ENCODE measurements around the gene IGFBP2. TPM values are rescaled to one million over a fixed set of nuclear protein-coding genes. Genes with fewer than 3 reads are reported as not detected.
A peak's percentile ranks its signal among the peaks of the same experiment; 100 is the strongest.

IGFBP2 gene
- total RNA-seq, 1 donor from 2014 or later, result 371 TPM

DNA sequence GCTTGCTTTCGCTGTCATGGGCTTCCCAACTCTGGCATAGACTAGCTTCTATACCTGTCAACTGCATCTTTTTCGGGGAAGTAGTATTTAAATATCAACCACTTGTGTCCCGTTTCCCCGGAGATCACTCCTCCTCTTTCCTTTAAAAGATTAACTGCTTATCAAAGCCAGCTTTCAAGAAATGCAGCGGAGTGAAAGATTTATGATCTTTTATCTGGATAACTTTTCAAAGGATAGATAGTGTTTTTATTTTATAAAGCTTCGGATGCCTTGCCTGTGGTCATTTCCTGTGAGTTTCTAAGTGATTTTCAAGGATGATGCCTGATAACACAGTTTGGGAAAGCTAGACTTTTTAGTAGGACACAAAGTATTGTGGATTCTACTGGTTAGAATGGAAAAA, 65.1 kb downstream of the IGFBP2 start:
- Mint-ChIP-seq H3K9me3 (no peaks in the 10 kb centered on the region), H3K4me3 (no peak overlapping the region), H3K27me3 (ENCODE audit: insufficient read depth, low read depth) (no peaks in the 10 kb centered on the region), H3K4me1 (peaks cover 34% of the 10 kb centered on the region), H3K27ac (peak overlapping the region; percentile 11), H3K36me3 (no peaks in the 10 kb centered on the region)
- Histone ChIP-seq H3K27me3 (no peaks in the 10 kb centered on the region), H3K4me2 (no peak overlapping the region), H3K4me1 (peaks cover 33% of the 10 kb centered on the region), H4K20me1 (ENCODE audit: low read depth) (no peaks in the 10 kb centered on the region), H3K9ac (no peak overlapping the region), H3K9me3 (ENCODE audit: low read depth) (no peaks in the 10 kb centered on the region), H3K4me3 (no peak overlapping the region), H3K27ac (no peak overlapping the region), H3K79me2 (ENCODE audit: low read depth) (peaks cover 17% of the 10 kb centered on the region), H2AFZ (replicated peaks) (no peak overlapping the region), H3F3A (ENCODE audit: low read depth) (peaks cover 31% of the 10 kb centered on the region), H3K36me3 (no peaks in the 10 kb centered on the region)
- DNase-seq (ENCODE audit: low spot score), result no peak
- TF ChIP-seq, protein P1, sequence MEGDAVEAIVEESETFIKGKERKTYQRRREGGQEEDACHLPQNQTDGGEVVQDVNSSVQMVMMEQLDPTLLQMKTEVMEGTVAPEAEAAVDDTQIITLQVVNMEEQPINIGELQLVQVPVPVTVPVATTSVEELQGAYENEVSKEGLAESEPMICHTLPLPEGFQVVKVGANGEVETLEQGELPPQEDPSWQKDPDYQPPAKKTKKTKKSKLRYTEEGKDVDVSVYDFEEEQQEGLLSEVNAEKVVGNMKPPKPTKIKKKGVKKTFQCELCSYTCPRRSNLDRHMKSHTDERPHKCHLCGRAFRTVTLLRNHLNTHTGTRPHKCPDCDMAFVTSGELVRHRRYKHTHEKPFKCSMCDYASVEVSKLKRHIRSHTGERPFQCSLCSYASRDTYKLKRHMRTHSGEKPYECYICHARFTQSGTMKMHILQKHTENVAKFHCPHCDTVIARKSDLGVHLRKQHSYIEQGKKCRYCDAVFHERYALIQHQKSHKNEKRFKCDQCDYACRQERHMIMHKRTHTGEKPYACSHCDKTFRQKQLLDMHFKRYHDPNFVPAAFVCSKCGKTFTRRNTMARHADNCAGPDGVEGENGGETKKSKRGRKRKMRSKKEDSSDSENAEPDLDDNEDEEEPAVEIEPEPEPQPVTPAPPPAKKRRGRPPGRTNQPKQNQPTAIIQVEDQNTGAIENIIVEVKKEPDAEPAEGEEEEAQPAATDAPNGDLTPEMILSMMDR (IDR thresholded peaks at IDR 0.05), result no peak
- TF ChIP-seq EZH2phosphoT487 (IDR thresholded peaks at IDR 0.05) (no peak), EZH2 (IDR thresholded peaks at IDR 0.05) (no peak)

DNA sequence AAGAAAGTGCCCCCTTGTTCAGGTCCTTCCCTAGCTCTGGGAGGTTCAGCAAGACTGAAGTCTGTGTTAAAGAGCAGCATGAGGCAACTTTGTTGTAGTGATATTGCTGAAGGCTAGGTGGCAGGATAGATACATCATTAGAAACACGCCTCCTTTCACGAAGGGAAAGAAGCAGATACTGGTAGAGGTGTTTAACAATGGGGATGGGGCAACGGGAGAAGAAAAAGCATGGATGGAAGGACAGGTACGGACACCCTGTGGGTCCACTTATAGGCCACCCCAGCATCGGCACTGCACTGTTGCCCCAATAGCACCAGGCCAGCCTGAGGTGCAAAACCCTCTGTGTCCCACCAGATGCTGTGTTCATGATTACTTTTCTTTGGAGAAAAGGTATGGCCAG, 65.7 kb downstream of the IGFBP2 start:
- Histone ChIP-seq H3K79me2 (ENCODE audit: low read depth) (peaks cover 13% of the 10 kb centered on the region), H3K4me2 (no peak overlapping the region), H3K9ac (no peak overlapping the region), H3F3A (ENCODE audit: low read depth) (peaks cover 26% of the 10 kb centered on the region), H4K20me1 (ENCODE audit: low read depth) (no peaks in the 10 kb centered on the region), H3K4me1 (peaks cover 33% of the 10 kb centered on the region), H3K9me3 (ENCODE audit: low read depth) (no peaks in the 10 kb centered on the region), H3K36me3 (no peaks in the 10 kb centered on the region), H2AFZ (replicated peaks) (no peak overlapping the region), H3K4me3 (no peak overlapping the region), H3K27ac (no peak overlapping the region), H3K27me3 (no peaks in the 10 kb centered on the region)
- TF ChIP-seq, protein P1 (IDR thresholded peaks at IDR 0.05), result peak; percentile 81
- TF ChIP-seq EZH2phosphoT487 (IDR thresholded peaks at IDR 0.05), result no peak
- Mint-ChIP-seq H3K36me3 (no peaks in the 10 kb centered on the region), H3K4me3 (no peak overlapping the region), H3K27me3 (ENCODE audit: insufficient read depth, low read depth) (no peaks in the 10 kb centered on the region), H3K9me3 (no peaks in the 10 kb centered on the region), H3K4me1 (peaks cover 28% of the 10 kb centered on the region), H3K27ac (no peak overlapping the region)
- peak; percentile 82 for DNase-seq (ENCODE audit: low spot score)

DNA sequence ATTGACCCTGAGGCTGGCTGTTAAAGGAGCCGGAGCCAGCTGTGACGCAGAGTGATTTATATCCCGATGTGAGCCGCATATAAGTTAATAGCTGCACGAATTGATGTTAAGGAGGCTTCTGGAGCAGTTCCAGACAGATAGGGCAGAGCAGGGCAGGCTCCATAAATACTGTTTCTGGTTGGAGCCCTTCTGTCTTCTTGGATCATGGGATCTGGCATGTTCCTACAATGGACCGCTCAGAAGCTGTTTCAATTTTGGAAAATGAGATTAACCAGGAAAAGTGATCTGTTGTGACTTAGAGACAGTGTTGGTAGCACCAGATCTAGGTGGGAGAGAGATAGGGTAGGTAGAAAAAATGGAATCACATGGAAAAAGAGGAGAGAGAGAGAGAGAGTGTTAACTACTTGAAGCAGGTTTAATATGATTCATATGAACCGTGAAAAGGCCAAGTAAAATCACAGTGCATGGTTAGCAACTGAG, 66.9 kb downstream of the IGFBP2 start:
- Mint-ChIP-seq H3K9me3 (peaks cover 2% of the 10 kb centered on the region), H3K27ac (no peak overlapping the region), H3K4me3 (no peak overlapping the region), H3K27me3 (ENCODE audit: insufficient read depth, low read depth) (no peaks in the 10 kb centered on the region), H3K36me3 (no peaks in the 10 kb centered on the region), H3K4me1 (peaks cover 21% of the 10 kb centered on the region)
- peaks cover under 1% of the 10 kb centered on the region for H3K79me2 ChIP-seq (ENCODE audit: low read depth)
- H3K27ac ChIP-seq, result no peak overlapping the region
- peaks cover 15% of the 10 kb centered on the region for H3F3A ChIP-seq (ENCODE audit: low read depth)
- TF ChIP-seq EZH2 (IDR thresholded peaks at IDR 0.05), result no peak
- TF ChIP-seq EZH2phosphoT487 (IDR thresholded peaks at IDR 0.05), result no peak
- TF ChIP-seq, protein P1 (IDR thresholded peaks at IDR 0.05), result no peak
- no peak overlapping the region for H3K9ac ChIP-seq
- H3K36me3 ChIP-seq, result no peaks in the 10 kb centered on the region
- H2AFZ ChIP-seq (replicated peaks), result no peak overlapping the region
- no peak overlapping the region for H3K4me2 ChIP-seq
- H3K27me3 ChIP-seq, result no peaks in the 10 kb centered on the region
- no peak overlapping the region for H3K4me3 ChIP-seq
- DNase-seq (ENCODE audit: low spot score), result no peak
- H4K20me1 ChIP-seq (ENCODE audit: low read depth), result no peaks in the 10 kb centered on the region
- no peaks in the 10 kb centered on the region for H3K9me3 ChIP-seq (ENCODE audit: low read depth)
- peaks cover 31% of the 10 kb centered on the region for H3K4me1 ChIP-seq
